Thyroid gland (tissue), 4 donors: Measurements from ENCODE around the gene SH3BP4.

Experiments
- CTCF ChIP-seq, 6 experiments: fragments of 200-600 bp in 3 of 6; fragments of 450-650 bp in 3 of 6; sonication (generic) in 3 of 6; IDR thresholded peaks; one replicate each; pipeline ENCODE4 v1.5.1; 2016 to 2019; ENCODE audit warnings: antibody characterized with exemption in 6 of 6, mild to moderate bottlenecking in 2 of 6, inconsistent platforms in 1 of 6, moderate library complexity in 1 of 6
- POLR2A ChIP-seq, 2 donors: fragments of 450-650 bp; IDR thresholded peaks; one replicate each; pipeline ENCODE4 v1.6.1; 2017; ENCODE audit warnings: antibody characterized with exemption in 2 of 2, mild to moderate bottlenecking in 2 of 2, moderate library complexity in 1 of 2

- TF ChIP-seq CTCF (IDR thresholded peaks at IDR 0.05) (no peak), POLR2A (IDR thresholded peaks at IDR 0.05) (no peak)
These were observed 4.2 kb downstream of the SH3BP4 start for GRCh38 chr2:234955971-234956509.
